Left ventricle myocardium superior (tissue), 1 donor: ENCODE results near the gene UNC13B. TPM values are rescaled to one million over a fixed set of nuclear protein-coding genes. Genes with fewer than 3 reads are reported as not detected.
"Not testable (repeated sequence)": the region's sequence is repeated elsewhere in the genome, so short reads cannot be mapped to it uniquely, and the experiment has no call there.

ENCODE experiments used
- ATAC-seq: fragments of 200-7000 bp; cut with Tn5 transposase; one replicate; pipeline ENCODE4 v1.9.1; 2020; ENCODE audit warnings: mild to moderate bottlenecking, moderate library complexity
- DNase-seq: peaks from one replicate; pipeline ENCODE4 v3.0.0-alpha.2; 2020
- intact Hi-C: fragments of 100-400 bp; cut with micrococcal nuclease; formaldehyde crosslinking; loops from one replicate; pipeline ENCODE4 v1.11.0; 2022
- total RNA-seq: library from RNA; stranded (reverse); fragmentation: NEBNext Ultra II Directional; extraction: Animal tissue kit (Norgen Biotek cat#: 25700); gene quantifications from one replicate; pipeline ENCODE4 v1.2.1, GENCODE V29; 2021
- donor health status: DM: no; HTN: yes; CAD: no; lungs with severe emphysema.

The UNC13B gene
- total RNA-seq, 1 donor from 2014 or later = 25.5 TPM

GRCh38 chr9:35158501-35159280 lies 3.1 kb upstream of the UNC13B start:
- intact Hi-C loops = no loop called here
- no peak for DNase-seq
- no peak for ATAC-seq

- ATAC-seq (no peak), DNase-seq (no peak)
- intact Hi-C loops = no loop called here
These were observed 951 bp downstream of the UNC13B start for GRCh38 chr9:35162605-35163315.

- DNase-seq (no peak), ATAC-seq (no peak)
- intact Hi-C loops = no loop called here
These were observed 1.6 kb downstream of the UNC13B start for GRCh38 chr9:35163413-35163812.

GRCh38 chr9:35164711-35165110 lies 2.9 kb downstream of the UNC13B start:
- ATAC-seq = no peak
- DNase-seq = no peak
- intact Hi-C loops = no loop called here

GRCh38 chr9:35167429-35167828 lies 5.6 kb downstream of the UNC13B start:
- ATAC-seq, intact Hi-C loops, DNase-seq: not testable (repeated sequence)

GRCh38 chr9:35168963-35169362 lies 7.2 kb downstream of the UNC13B start:
- ATAC-seq = no peak
- intact Hi-C loops = no loop called here

GRCh38 chr9:35172878-35173277 lies 11.1 kb downstream of the UNC13B start:
- no peak for DNase-seq
- ATAC-seq = no peak
- intact Hi-C loops = no loop called here

More at GRCh38 chr9:35168963-35169362, 7.2 kb downstream of the UNC13B start:
- DNase-seq = no peak

DNA sequence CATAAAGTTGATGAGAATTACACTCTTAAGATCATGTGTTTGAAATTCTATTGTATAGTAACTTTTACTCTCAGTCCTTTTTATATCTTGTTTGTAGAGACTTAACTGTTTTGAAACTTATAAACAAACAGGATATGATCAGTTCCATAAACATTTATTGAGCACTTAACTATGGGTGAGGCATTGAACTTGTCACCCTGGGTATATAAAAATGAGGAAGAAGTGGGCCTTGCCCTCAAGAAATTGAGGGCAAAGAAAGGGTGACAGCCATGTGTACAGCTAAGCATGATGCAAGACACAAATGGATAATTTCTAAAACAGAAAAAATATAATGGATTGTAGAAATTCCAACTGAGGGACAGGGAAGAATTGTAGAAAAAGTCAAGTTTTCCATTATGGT lies 15.7 kb downstream of the UNC13B start:
- intact Hi-C loops = no loop called here
- DNase-seq (no peak), ATAC-seq (no peak)

DNA sequence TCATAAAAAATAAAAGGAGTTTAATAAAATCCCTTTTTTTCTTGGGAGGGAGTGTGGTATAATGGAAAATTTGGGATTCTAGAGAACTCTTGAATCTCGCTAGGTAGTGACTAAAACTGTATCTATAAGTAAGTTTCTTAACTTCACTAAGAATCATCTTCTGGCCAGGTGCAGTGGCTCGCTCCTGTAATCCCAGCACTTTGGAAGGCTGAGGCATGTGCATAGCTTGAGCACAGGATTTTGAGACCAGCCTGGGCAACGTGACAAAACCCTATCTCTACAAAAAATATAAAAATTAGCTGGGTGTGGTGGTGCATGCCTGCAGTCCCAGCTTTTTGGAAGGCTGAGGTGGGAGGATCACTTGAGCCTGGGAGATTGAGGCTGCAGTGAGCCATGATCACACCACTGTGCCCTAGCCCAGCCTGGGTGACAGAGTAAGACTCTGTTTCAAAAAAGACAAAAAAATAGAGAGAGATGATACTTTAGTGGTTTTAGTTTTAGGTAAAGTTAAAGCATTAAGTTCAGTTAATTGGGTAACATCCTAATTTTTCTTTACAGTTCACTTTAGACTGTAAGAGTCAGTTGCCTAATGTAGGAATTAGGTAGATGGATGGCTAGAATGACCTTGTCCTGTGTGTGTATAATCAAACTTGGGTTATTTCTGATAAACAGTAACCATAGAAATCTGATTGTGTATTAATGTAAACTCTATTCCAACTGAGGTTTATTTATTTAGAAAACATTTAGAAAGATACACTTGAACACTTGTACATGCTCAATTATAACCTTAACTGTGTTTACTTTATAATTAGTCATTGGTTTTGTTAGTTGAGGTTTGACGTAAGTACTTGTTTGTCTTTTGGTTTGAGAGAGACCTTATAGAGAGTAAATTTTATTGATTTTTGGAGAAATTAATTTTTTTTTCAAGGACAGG lies 17.8 kb downstream of the UNC13B start:
- no peak for ATAC-seq
- no peak for DNase-seq
- intact Hi-C loops = no loop called here

DNA sequence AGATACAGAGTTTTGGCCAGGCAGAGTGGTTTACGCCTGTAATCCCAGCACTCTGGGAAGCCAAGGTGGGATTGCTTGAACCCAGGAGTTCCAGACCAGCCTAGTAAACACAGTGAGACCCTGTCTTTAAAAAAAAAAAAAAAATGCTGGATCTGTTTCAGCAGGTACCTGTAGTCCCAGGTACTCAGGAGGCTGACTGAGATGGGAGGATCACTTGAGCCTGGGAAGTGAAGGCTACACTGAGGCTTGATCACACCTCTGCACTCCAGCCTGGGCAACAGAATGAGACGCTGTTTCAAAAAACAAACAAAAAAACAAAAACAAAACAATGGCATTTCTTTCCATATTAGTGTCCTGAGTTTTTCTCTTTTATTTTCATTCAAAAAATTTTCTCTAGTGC lies 19.0 kb downstream of the UNC13B start:
- no peak for ATAC-seq
- intact Hi-C loops = no loop called here
- no peak for DNase-seq

GRCh38 chr9:35182401-35182800 lies 20.6 kb downstream of the UNC13B start:
- DNase-seq, ATAC-seq, intact Hi-C loops: not testable (repeated sequence)

DNA sequence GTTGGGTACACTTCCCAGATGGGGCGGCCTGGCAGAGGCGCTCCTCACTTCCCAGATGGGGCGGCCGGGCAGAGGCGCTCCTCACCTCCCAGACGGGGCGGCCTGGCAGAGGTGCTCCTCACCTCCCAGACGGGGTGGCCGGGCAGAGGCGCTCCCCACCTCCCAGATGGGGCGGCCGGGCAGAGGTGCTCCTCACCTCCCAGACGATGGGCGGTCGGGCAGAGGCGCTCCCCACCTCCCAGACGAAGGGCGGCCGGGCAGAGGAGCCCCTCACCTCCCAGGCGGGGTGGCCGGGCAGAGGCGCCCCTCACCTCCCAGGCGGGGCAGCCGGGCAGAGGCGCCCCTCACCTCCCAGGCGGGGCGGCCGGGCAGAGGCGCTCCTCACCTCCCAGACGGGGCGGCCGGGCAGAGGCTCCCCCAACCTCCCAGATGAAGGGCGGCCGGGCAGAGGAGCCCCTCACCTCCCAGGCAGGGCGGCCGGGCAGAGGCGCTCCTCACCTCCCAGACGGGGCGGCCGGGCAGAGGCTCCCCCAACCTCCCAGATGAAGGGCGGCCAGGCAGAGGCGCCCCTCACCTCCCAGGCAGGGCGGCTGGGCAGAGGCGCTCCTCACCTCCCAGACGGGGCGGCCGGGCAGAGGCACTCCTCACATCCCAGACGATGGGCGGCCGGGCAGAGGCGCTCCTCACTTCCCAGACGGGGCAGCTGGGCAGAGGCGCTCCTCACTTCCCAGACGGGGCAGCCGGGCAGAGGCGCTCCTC lies 21.4 kb downstream of the UNC13B start:
- intact Hi-C loops, DNase-seq, ATAC-seq: not testable (repeated sequence)

- ATAC-seq, DNase-seq, intact Hi-C loops: not testable (repeated sequence)
These were observed 22.1 kb downstream of the UNC13B start for GRCh38 chr9:35183755-35184480.

DNA sequence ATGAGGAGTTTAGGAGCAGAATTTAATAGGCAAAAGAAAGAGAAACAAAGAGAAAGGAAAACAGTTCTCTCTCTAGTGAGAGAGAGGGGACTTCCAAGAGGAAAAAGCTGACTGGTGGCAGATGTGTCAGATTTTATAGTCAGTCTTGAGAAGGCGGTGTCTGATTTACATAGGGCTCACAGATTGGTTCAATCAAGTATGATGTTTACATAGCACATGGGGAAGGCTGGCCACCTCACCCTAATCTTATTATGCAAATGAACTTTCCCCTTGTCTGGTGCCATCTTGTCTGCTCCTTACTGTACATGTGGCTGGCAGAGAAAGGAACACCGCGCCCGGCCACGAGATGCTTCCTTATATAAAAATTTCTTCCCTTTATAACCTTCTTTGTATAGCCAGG lies 24.7 kb downstream of the UNC13B start:
- no peak for DNase-seq
- intact Hi-C loops = no loop called here
- no peak for ATAC-seq

- ATAC-seq (no peak), DNase-seq (no peak)
- intact Hi-C loops = no loop called here
These were observed 28.4 kb downstream of the UNC13B start for GRCh38 chr9:35190203-35190602.

DNA sequence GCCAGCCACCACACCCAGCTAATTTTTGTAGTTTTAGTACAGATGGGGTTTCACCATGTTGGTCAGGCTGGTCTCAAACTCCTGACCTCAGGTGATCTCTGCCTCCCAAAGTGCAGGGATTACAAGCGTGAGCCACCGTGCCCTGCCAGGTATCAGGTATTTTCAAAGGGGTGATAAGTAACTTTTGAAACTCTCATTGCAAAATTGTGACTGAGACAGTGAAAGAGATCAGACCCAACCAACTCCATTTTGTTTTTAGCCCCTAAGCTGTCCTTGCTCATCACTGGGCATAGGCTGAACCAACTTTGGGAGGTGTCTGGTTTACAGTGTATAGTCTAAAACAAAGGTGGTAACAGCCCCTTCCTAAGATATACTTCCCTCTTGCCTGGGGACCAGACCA lies 29.3 kb downstream of the UNC13B start:
- DNase-seq = no peak
- ATAC-seq = no peak
- intact Hi-C loops = no loop called here

DNA sequence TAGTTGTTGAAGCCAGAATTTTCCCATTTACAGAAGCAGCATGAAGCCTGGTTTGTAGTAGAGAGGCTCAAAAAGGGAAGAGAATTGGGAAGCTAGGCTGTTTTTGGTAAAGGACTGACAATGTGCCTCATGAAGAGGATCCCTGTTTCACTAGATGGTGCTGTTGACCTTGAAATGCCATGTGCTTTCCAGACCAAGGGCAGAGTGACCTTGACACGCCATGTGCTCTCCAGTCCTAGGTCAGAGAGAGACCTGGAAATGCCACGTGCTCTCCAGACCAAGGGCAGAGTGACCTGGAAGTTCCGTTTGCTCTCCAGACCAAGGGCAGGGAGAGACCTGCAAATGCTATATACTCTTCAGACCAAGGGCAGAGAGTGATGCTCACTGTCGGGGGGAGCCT lies 32.0 kb downstream of the UNC13B start:
- intact Hi-C loops = no loop called here
- ATAC-seq (no peak), DNase-seq (no peak)

DNA sequence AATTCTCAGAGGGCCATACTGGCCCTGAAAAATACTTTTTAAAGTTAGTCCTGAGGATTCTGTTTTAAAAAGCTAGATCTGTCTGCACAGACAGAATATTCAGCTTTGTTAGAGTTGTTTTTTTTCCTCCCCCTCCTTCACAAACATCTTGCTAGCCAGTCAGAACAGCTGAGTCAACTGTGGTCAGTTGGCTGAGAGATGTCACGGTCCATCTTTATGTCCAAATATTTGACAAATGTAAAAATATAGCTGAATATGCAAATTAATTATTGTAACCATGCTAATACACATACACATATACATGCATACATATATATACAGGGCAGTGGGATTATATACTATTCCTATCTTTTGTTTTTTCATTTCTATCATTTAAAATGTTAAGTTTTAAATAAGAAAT lies 33.9 kb downstream of the UNC13B start:
- DNase-seq (no peak), ATAC-seq (no peak)
- intact Hi-C loops = no loop called here
